HL-60 (cell line): ENCODE measurements around the gene TMEFF2.

ENCODE experiments used
- CTCF ChIP-seq: IDR thresholded peaks from one replicate; pipeline ENCODE4 v1.5.1; 2011; ENCODE audit warnings: low read length, control low read depth, inconsistent platforms; ENCODE audit not compliant: insufficient read depth
- GABPA ChIP-seq: IDR thresholded peaks from 2 replicates; pipeline ENCODE4 v1.6.1; 2012; ENCODE audit warnings: low read depth
- POLR2AphosphoS5 ChIP-seq: IDR thresholded peaks from 2 replicates; pipeline ENCODE4 v1.6.1; 2012; ENCODE audit warnings: low read depth
- REST ChIP-seq: IDR thresholded peaks from 2 replicates; pipeline ENCODE4 v1.6.1; 2012; ENCODE audit warnings: low read depth; ENCODE audit not compliant: insufficient replicate concordance

GRCh38 chr2:192042126-192042525, 152.6 kb downstream of the TMEFF2 start:
- no peak for TF ChIP-seq REST
- no peak for TF ChIP-seq CTCF
- no peak for TF ChIP-seq GABPA
- TF ChIP-seq POLR2AphosphoS5 = no peak
